ENCODE data around the gene DMTF1.
"Not testable (repeated sequence)": the region's sequence is repeated elsewhere in the genome, so short reads cannot be mapped to it uniquely, and the experiment has no call there.

DMTF1 gene

DNA sequence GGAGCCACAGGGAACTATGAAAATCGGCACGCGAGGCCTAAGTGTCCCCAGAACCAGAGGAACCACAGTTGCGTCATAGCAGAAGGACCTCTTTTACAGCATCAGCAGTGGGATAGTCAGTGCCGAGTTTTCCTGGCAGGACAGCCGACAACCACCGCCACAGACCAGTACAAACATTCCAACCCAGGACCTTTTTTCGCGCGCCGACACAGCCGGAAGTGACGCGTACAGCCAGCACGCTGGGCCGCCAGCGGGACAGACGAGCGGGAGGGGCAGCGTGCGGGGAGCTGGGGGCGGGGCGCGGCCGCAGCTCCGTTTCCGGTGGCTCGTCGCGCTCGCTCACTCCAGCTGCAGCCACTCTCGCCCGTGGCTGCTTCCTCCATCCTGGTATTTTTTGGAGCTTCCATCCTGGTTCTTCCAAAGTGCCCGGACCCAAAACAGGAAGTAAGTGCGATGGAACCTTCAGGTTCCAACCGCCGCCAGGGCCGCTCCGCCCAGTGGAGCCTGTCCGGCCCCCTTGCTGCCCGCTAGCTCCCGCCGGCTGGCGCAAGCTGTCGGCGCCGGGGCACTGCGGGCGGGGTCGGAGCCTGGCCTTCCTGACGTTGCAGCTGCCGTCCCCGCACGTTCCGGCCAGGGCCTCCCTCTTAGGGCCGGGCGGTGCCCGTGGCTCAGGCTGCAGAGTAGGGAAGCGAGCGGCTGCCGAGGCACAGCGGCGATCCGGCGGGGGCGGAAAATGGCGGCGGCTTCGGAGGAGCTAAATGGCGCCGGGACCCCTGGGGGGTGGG, at the start of gene DMTF1:
Gene DMTF1 (plus strand): TSS at position 342 of the 785 bp plus-strand sequence. CDS start 12,489 bp downstream, outside the sequence.
- peak within 1 kb of the TSS; percentile 61 for H3K4me3 ChIP-seq (ENCODE audit: low read length)
- no peaks in the 10 kb centered on the region for H3K9me3 ChIP-seq (ENCODE audit: low read length)
- peak within 1 kb of the TSS; percentile 49 for H2AFZ ChIP-seq (ENCODE audit: low read depth, low read length)
- H3K4me1 ChIP-seq (ENCODE audit: insufficient read depth, low read length) = peaks cover 17% of the 10 kb centered on the region
- no peaks in the 10 kb centered on the region for H3K27me3 ChIP-seq (ENCODE audit: insufficient read depth, low read length)
- peaks cover 9% of the 10 kb centered on the region for H3K36me3 ChIP-seq (ENCODE audit: insufficient read depth, low read length)

DNA sequence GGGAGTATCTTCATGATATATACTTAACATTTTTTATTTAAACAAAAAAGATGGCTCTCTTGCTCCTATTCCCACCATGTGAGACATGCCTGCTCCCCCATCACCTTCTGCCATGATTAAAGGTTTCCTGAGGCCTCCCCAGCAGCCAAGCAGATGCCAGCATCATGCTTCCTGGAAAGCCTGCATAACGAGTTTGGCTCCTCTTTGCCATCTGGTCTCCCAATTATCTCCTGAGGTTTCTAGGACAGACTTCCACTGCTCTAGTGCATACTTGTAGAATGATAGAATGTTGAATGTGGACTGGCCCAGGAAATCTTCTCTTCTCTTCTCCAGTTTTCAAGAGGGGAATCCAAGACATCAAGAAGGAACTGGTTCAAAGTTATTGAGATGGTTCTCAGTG, 46.9 kb upstream of the DMTF1 start:
- Histone ChIP-seq H3K4me1 (ENCODE audit: insufficient read depth, low read length) (peaks cover 9% of the 10 kb centered on the region), H3K27me3 (ENCODE audit: insufficient read depth, low read length) (no peaks in the 10 kb centered on the region), H3K4me3 (ENCODE audit: low read length) (no peak overlapping the region), H2AFZ (ENCODE audit: low read depth, low read length) (no peak overlapping the region), H3K36me3 (ENCODE audit: insufficient read depth, low read length) (no peaks in the 10 kb centered on the region), H3K9me3 (ENCODE audit: low read length) (no peaks in the 10 kb centered on the region)

GRCh38 chr7:87106974-87107612, 45.2 kb upstream of the DMTF1 start:
- no peak overlapping the region for H3K4me3 ChIP-seq (ENCODE audit: low read length)
- no peaks in the 10 kb centered on the region for H3K36me3 ChIP-seq (ENCODE audit: insufficient read depth, low read length)
- no peak overlapping the region for H2AFZ ChIP-seq (ENCODE audit: low read depth, low read length)
- peaks cover 9% of the 10 kb centered on the region for H3K4me1 ChIP-seq (ENCODE audit: insufficient read depth, low read length)
- H3K27me3 ChIP-seq (ENCODE audit: insufficient read depth, low read length) = no peaks in the 10 kb centered on the region
- no peaks in the 10 kb centered on the region for H3K9me3 ChIP-seq (ENCODE audit: low read length)

DNA sequence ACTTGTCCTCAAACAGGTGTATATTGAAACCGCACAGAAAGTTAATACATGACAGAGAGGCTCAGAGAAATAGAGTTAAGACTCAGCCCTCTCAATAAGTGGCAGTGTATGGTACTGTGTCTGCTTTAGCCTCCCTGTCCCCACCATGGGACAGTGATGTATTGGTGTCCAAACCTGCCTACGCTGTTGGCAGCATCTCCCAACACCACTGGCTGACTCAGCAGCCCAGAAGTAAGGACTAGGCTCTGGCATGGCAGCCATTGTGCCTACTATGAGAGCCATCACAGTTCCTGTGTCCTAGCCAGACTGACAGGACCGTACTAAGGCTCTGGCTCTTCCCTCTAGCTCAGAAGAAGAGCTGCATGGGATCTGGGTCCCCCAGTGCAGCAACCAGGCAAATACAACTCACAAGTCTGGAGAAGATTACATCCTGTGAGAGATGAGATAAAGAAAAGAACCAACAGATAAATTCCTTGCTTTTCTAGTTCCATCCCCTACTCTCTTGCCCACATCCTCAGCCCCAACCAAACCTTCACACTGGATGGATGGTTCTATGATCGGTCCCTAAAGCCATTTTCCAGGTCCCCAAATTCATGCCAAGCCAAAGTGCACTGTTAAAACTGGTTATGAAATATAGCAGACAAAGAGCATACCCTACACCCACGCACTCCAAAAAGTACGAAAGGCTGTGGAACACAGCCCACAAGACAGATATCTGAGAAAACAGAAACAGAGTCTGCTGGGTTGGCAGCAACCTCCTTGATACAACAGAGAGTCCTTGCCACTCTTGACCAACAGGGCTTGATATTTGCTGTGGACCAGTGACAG, 44.1 kb upstream of the DMTF1 start:
- no peak overlapping the region for H3K4me3 ChIP-seq (ENCODE audit: low read length)
- H3K9me3 ChIP-seq (ENCODE audit: low read length) = no peaks in the 10 kb centered on the region
- peaks cover 9% of the 10 kb centered on the region for H3K4me1 ChIP-seq (ENCODE audit: insufficient read depth, low read length)
- H3K36me3 ChIP-seq (ENCODE audit: insufficient read depth, low read length) = no peaks in the 10 kb centered on the region
- no peak overlapping the region for H2AFZ ChIP-seq (ENCODE audit: low read depth, low read length)
- no peaks in the 10 kb centered on the region for H3K27me3 ChIP-seq (ENCODE audit: insufficient read depth, low read length)

DNA sequence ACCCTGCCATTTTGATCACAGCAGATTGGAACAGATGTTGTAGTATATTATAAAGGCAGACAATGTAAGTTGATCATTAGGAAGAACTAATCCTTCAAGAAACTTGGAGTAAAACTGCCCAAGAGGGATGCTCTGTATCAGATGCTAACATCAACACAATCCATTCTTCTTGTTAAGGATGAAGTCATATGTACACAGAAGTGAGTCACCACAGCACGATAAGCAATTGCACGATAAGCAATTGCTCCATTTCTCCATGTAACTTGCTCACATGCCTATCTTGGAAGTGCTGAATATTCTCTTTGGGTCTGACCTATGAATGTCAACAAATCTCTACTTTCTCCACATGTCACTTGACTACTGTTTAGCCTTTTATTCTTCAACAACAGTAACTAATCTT, 41.5 kb upstream of the DMTF1 start:
- Histone ChIP-seq H3K4me1 (ENCODE audit: insufficient read depth, low read length) (peaks cover 6% of the 10 kb centered on the region), H3K36me3 (ENCODE audit: insufficient read depth, low read length) (no peaks in the 10 kb centered on the region), H2AFZ (ENCODE audit: low read depth, low read length) (no peak overlapping the region), H3K4me3 (ENCODE audit: low read length) (no peak overlapping the region), H3K9me3 (ENCODE audit: low read length) (no peaks in the 10 kb centered on the region), H3K27me3 (ENCODE audit: insufficient read depth, low read length) (no peaks in the 10 kb centered on the region)

GRCh38 chr7:87111877-87112276, 40.4 kb upstream of the DMTF1 start:
- H3K4me3 ChIP-seq (ENCODE audit: low read length) = no peak overlapping the region
- H3K4me1 ChIP-seq (ENCODE audit: insufficient read depth, low read length) = no peaks in the 10 kb centered on the region
- no peaks in the 10 kb centered on the region for H3K27me3 ChIP-seq (ENCODE audit: insufficient read depth, low read length)
- no peak overlapping the region for H2AFZ ChIP-seq (ENCODE audit: low read depth, low read length)
- no peaks in the 10 kb centered on the region for H3K9me3 ChIP-seq (ENCODE audit: low read length)
- H3K36me3 ChIP-seq (ENCODE audit: insufficient read depth, low read length) = no peaks in the 10 kb centered on the region

GRCh38 chr7:87113077-87113476, 39.2 kb upstream of the DMTF1 start:
- H3K27me3 ChIP-seq (ENCODE audit: insufficient read depth, low read length) = no peaks in the 10 kb centered on the region
- H3K9me3 ChIP-seq (ENCODE audit: low read length) = no peaks in the 10 kb centered on the region
- H3K4me1 ChIP-seq (ENCODE audit: insufficient read depth, low read length) = no peaks in the 10 kb centered on the region
- no peak overlapping the region for H2AFZ ChIP-seq (ENCODE audit: low read depth, low read length)
- no peaks in the 10 kb centered on the region for H3K36me3 ChIP-seq (ENCODE audit: insufficient read depth, low read length)
- no peak overlapping the region for H3K4me3 ChIP-seq (ENCODE audit: low read length)

DNA sequence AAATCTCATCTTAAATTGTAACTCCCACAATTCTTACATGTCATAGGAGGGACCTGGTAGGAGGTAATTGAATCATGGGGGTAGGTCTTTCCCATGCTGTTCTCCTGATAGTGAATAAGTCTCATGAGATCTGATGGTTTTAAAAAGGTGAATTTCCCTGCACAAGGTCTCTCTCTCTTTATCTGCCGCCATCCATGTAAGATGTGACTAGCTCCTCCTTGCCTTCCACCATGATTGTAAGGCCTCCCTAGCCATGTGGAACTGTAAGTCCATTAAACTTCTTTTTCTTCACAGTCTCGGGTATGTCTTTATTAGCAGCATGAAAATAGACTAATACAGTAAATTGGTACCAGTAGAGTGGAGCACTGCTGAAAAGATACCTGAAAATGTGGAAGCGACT, 38.3 kb upstream of the DMTF1 start:
- H3K36me3 ChIP-seq (ENCODE audit: insufficient read depth, low read length); H3K4me3 ChIP-seq (ENCODE audit: low read length); H3K9me3 ChIP-seq (ENCODE audit: low read length): not testable (repeated sequence)

GRCh38 chr7:87115772-87116171, 36.5 kb upstream of the DMTF1 start:
- H3K36me3 ChIP-seq (ENCODE audit: insufficient read depth, low read length); H3K4me1 ChIP-seq (ENCODE audit: insufficient read depth, low read length); H3K4me3 ChIP-seq (ENCODE audit: low read length); H3K9me3 ChIP-seq (ENCODE audit: low read length); H2AFZ ChIP-seq (ENCODE audit: low read depth, low read length); H3K27me3 ChIP-seq (ENCODE audit: insufficient read depth, low read length): not testable (repeated sequence)

More for the DNA sequence above, 38.3 kb upstream of the DMTF1 start:
- not testable (repeated sequence) for H3K27me3 ChIP-seq (ENCODE audit: insufficient read depth, low read length); H3K4me1 ChIP-seq (ENCODE audit: insufficient read depth, low read length); H2AFZ ChIP-seq (ENCODE audit: low read depth, low read length)

DNA sequence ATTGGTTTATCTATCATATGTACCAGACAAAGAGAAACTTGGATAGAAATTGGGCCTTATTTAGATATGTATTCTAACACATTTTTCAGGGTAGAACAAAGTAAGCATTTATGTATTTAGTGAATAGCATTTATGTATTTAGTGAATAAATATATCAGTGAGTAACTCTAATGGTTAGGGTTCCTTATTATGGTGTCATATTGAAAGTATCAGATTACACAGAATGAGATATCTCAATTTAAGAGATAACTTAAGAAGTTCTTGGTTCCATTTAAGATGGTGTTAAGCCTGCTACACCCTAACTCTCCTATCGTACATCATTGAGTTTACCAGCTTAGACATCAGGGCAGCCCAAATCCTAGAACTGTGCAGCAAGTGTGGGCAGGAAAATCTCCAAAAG, 35.9 kb upstream of the DMTF1 start:
- Histone ChIP-seq H3K36me3 (ENCODE audit: insufficient read depth, low read length) (no peaks in the 10 kb centered on the region), H3K4me1 (ENCODE audit: insufficient read depth, low read length) (no peaks in the 10 kb centered on the region), H3K9me3 (ENCODE audit: low read length) (no peaks in the 10 kb centered on the region), H3K4me3 (ENCODE audit: low read length) (no peak overlapping the region), H3K27me3 (ENCODE audit: insufficient read depth, low read length) (no peaks in the 10 kb centered on the region), H2AFZ (ENCODE audit: low read depth, low read length) (no peak overlapping the region)

DNA sequence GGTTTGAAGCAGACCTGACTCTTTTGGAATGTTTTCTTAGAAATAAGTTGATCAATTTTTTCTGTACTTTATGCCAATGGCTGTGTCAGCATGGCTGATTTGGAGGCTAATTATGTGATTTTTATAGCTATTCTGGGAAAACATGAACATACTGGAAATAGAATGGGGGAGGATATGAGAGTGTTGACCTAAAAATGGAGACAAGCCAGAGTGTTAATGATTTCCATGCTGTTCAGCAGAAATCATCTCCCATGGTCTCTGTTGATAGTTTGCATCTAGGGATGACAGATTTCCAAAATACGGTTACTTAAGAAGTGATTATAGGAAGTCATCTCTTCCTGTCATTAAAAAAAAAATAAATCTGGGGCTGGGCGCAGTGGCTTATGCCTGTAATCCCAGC, 32.7 kb upstream of the DMTF1 start:
- Histone ChIP-seq H3K27me3 (ENCODE audit: insufficient read depth, low read length) (no peaks in the 10 kb centered on the region), H3K4me1 (ENCODE audit: insufficient read depth, low read length) (no peaks in the 10 kb centered on the region), H3K36me3 (ENCODE audit: insufficient read depth, low read length) (no peaks in the 10 kb centered on the region), H2AFZ (ENCODE audit: low read depth, low read length) (no peak overlapping the region), H3K9me3 (ENCODE audit: low read length) (no peaks in the 10 kb centered on the region), H3K4me3 (ENCODE audit: low read length) (no peak overlapping the region)

DNA sequence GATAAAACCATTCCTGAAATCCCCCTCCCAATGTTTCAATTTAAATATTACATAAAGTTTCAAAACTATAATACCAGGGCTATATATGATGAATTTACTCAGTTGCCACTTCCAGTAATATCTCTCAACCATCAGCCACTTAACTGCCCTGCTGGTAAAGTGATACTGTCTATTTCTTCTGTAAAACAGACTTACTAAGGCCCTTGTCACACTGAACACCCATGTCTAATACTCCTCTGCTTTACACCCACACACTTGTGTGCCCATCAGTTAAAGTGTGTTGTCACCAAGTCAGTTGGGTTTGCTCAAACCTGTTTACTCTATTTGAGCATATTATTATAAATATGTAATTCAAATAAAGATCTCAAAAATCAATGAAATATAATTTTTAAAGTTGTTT, 29.1 kb upstream of the DMTF1 start:
- H3K27me3 ChIP-seq (ENCODE audit: insufficient read depth, low read length) = no peaks in the 10 kb centered on the region
- peaks cover 7% of the 10 kb centered on the region for H3K4me1 ChIP-seq (ENCODE audit: insufficient read depth, low read length)
- H3K4me3 ChIP-seq (ENCODE audit: low read length) = no peak overlapping the region
- H3K9me3 ChIP-seq (ENCODE audit: low read length) = no peaks in the 10 kb centered on the region
- H2AFZ ChIP-seq (ENCODE audit: low read depth, low read length) = no peak overlapping the region
- H3K36me3 ChIP-seq (ENCODE audit: insufficient read depth, low read length) = no peaks in the 10 kb centered on the region

GRCh38 chr7:87127019-87127418, 25.2 kb upstream of the DMTF1 start:
- Histone ChIP-seq H2AFZ (ENCODE audit: low read depth, low read length) (no peak overlapping the region), H3K27me3 (ENCODE audit: insufficient read depth, low read length) (no peaks in the 10 kb centered on the region), H3K9me3 (ENCODE audit: low read length) (no peaks in the 10 kb centered on the region), H3K4me3 (ENCODE audit: low read length) (no peak overlapping the region), H3K4me1 (ENCODE audit: insufficient read depth, low read length) (peaks cover 34% of the 10 kb centered on the region), H3K36me3 (ENCODE audit: insufficient read depth, low read length) (no peaks in the 10 kb centered on the region)

Data from neuron (in vitro differentiated cells).